Left lung (tissue), 10 donors: Measurements from ENCODE around the gene RIOK1. TPM values are rescaled to one million over a fixed set of nuclear protein-coding genes. Genes with fewer than 3 reads are reported as not detected.

Experiments used
- ATAC-seq: fragments of 200-7000 bp; cut with Tn5 transposase; one replicate; pipeline ENCODE4 v1.9.1; 2020; ENCODE audit warnings: moderate library complexity
- DNase-seq, 4 donors: peaks; one replicate each; pipeline ENCODE4 v3.0.0-alpha.2; 2013 to 2020
- H3K27ac ChIP-seq, 2 donors: fragments of 200-600 bp; sonication (generic) in 1 of 2; one replicate each; pipeline versions ENCODE4 v1.5.0 to v1.8.0; 2020 to 2021
- H3K27me3 ChIP-seq, 2 donors: fragments of 200-600 bp; sonication (generic) in 1 of 2; one replicate each; pipeline versions ENCODE4 v1.5.0 to v1.8.0; 2020 to 2021
- H3K36me3 ChIP-seq, 2 donors: fragments of 200-600 bp; sonication (generic) in 1 of 2; one replicate each; pipeline versions ENCODE4 v1.5.0 to v1.8.0; 2020 to 2021
- H3K4me1 ChIP-seq, 2 donors: fragments of 200-600 bp; one replicate each; pipeline ENCODE4 v1.8.0; 2021
- H3K4me3 ChIP-seq, 2 donors: fragments of 200-600 bp; sonication (generic) in 1 of 2; one replicate each; pipeline versions ENCODE4 v1.5.0 to v1.8.0; 2020 to 2021; ENCODE audit warnings: mild to moderate bottlenecking in 1 of 2
- H3K9me3 ChIP-seq, 2 donors: fragments of 200-600 bp; sonication (generic) in 1 of 2; one replicate each; pipeline versions ENCODE4 v1.5.0 to v1.8.0; 2020 to 2021
- CTCF ChIP-seq, 2 donors: fragments of 200-600 bp; sonication (generic) in 1 of 2; IDR thresholded peaks; one replicate each; pipeline versions ENCODE4 v1.5.0 to v1.8.0; 2021; ENCODE audit warnings: antibody characterized with exemption in 2 of 2
- intact Hi-C, 2 donors: fragments of 100-400 bp; cut with DNase I; formaldehyde crosslinking; loops; one replicate each; pipeline versions ENCODE4 v1.11.2 to v1.14.2; 2022
- polyA plus RNA-seq, 6 donors: library from polyadenylated mRNA; unstranded; fragments of 120-200 nt; gene quantifications; one replicate each; pipeline ENCODE4 v1.2.1, GENCODE V29; 2013; ENCODE audit not compliant: insufficient read length in 6 of 6
- total RNA-seq, 2 donors: library from RNA; stranded (reverse); fragmentation: NEBNext Ultra II Directional; extraction: Animal tissue kit (Norgen Biotek cat#: 25700); gene quantifications; one replicate each; pipeline ENCODE4 v1.2.1, GENCODE V29; 2021
- donor health status: DM: no; HTN: yes; CAD: no.
- donor health status: DM: no; HTN: no; CAD: no.

Gene RIOK1
- total and polyA plus RNA-seq, 8 donors = 15.0 to 38.3 (median 31.3) TPM

GRCh38 chr6:7431674-7432390 is 42.2 kb downstream of the RIOK1 start:
- Histone ChIP-seq H3K4me1 (peaks cover 6 to 9% of the 10 kb centered on the region in 2 donors), H3K36me3 (no peaks in the 10 kb centered on the region), H3K4me3 (no peak overlapping the region), H3K9me3 (no peaks in the 10 kb centered on the region), H3K27me3 (peaks cover 5 to 17% of the 10 kb centered on the region in 2 donors), H3K27ac (no peak overlapping the region)
- DNase-seq (peak in 1 of 4 donors; percentile 19), ATAC-seq (peak; percentile 66)
- intact Hi-C loops = no loop called here
- no peak for TF ChIP-seq CTCF (IDR thresholded peaks at IDR 0.05)

- H3K4me1 ChIP-seq = peaks cover 6 to 9% of the 10 kb centered on the region in 2 donors
- no peaks in the 10 kb centered on the region for H3K36me3 ChIP-seq
- peaks cover 5 to 17% of the 10 kb centered on the region in 2 donors for H3K27me3 ChIP-seq
- DNase-seq = no peak
- H3K9me3 ChIP-seq = no peaks in the 10 kb centered on the region
- TF ChIP-seq CTCF (IDR thresholded peaks at IDR 0.05) = no peak
- intact Hi-C loops = no loop called here
- no peak overlapping the region for H3K27ac ChIP-seq
- no peak overlapping the region for H3K4me3 ChIP-seq
- no peak for ATAC-seq
Measured at GRCh38 chr6:7432391-7433120, 42.9 kb downstream of the RIOK1 start.

GRCh38 chr6:7433121-7433617 is 43.6 kb downstream of the RIOK1 start:
- H3K4me3 ChIP-seq = no peak overlapping the region

GRCh38 chr6:7434672-7435071 is 45.1 kb downstream of the RIOK1 start:
- H3K9me3 ChIP-seq = no peaks in the 10 kb centered on the region
- no peak overlapping the region for H3K4me3 ChIP-seq
- peaks cover 5 to 17% of the 10 kb centered on the region in 2 donors for H3K27me3 ChIP-seq
- intact Hi-C loops = no loop called here
- ATAC-seq = no peak
- DNase-seq = no peak
- H3K27ac ChIP-seq = no peak overlapping the region
- H3K36me3 ChIP-seq = no peaks in the 10 kb centered on the region
- peaks cover 6 to 10% of the 10 kb centered on the region in 2 donors for H3K4me1 ChIP-seq
- TF ChIP-seq CTCF (IDR thresholded peaks at IDR 0.05) = no peak

More at GRCh38 chr6:7433121-7433617, 43.6 kb downstream of the RIOK1 start:
- no peak for DNase-seq
- Histone ChIP-seq H3K9me3 (no peaks in the 10 kb centered on the region), H3K27ac (no peak overlapping the region), H3K27me3 (peaks cover 5 to 17% of the 10 kb centered on the region in 2 donors), H3K4me1 (peaks cover 6 to 9% of the 10 kb centered on the region in 2 donors), H3K36me3 (no peaks in the 10 kb centered on the region)
- TF ChIP-seq CTCF (IDR thresholded peaks at IDR 0.05) = no peak
- intact Hi-C loops = no loop called here
- ATAC-seq = no peak

- intact Hi-C loops = no loop called here
- Histone ChIP-seq H3K4me3 (no peak overlapping the region), H3K27me3 (peaks cover 0 to 6% of the 10 kb centered on the region in 2 donors), H3K36me3 (no peaks in the 10 kb centered on the region), H3K27ac (no peak overlapping the region), H3K9me3 (no peaks in the 10 kb centered on the region), H3K4me1 (peaks cover 0 to 6% of the 10 kb centered on the region in 2 donors)
- TF ChIP-seq CTCF (IDR thresholded peaks at IDR 0.05) = no peak
- ATAC-seq (no peak), DNase-seq (no peak)
Measured at GRCh38 chr6:7438011-7438410, 48.4 kb downstream of the RIOK1 start.
